GM12872 (cell line): ENCODE data around the gene GAB2.

Experiments
- CTCF ChIP-seq: IDR thresholded peaks from 3 replicates; pipeline ENCODE4 v1.5.1; 2011; ENCODE audit warnings: low read depth, mild to moderate bottlenecking, low read length, moderate library complexity; ENCODE audit not compliant: insufficient read depth

The GAB2 gene

GRCh38 chr11:78427615-78428265 lies 10.1 kb upstream of the GAB2 start:
- no peak for TF ChIP-seq CTCF

GRCh38 chr11:78426845-78427244 lies 9.2 kb upstream of the GAB2 start:
- no peak for TF ChIP-seq CTCF

- no peak for TF ChIP-seq CTCF
Measured at GRCh38 chr11:78425399-78426070, 7.9 kb upstream of the GAB2 start.

GRCh38 chr11:78424334-78425270 lies 7.0 kb upstream of the GAB2 start:
- TF ChIP-seq CTCF: no peak

- TF ChIP-seq CTCF: no peak
Measured at GRCh38 chr11:78423241-78423640, 5.6 kb upstream of the GAB2 start.

GRCh38 chr11:78420796-78421209 lies 3.2 kb upstream of the GAB2 start:
- TF ChIP-seq CTCF: no peak

- peak; percentile 64 for TF ChIP-seq CTCF
Measured at GRCh38 chr11:78420255-78420764, 2.7 kb upstream of the GAB2 start.
